ENCODE results near the gene SUMF1.

- TF ChIP-seq, protein P1, sequence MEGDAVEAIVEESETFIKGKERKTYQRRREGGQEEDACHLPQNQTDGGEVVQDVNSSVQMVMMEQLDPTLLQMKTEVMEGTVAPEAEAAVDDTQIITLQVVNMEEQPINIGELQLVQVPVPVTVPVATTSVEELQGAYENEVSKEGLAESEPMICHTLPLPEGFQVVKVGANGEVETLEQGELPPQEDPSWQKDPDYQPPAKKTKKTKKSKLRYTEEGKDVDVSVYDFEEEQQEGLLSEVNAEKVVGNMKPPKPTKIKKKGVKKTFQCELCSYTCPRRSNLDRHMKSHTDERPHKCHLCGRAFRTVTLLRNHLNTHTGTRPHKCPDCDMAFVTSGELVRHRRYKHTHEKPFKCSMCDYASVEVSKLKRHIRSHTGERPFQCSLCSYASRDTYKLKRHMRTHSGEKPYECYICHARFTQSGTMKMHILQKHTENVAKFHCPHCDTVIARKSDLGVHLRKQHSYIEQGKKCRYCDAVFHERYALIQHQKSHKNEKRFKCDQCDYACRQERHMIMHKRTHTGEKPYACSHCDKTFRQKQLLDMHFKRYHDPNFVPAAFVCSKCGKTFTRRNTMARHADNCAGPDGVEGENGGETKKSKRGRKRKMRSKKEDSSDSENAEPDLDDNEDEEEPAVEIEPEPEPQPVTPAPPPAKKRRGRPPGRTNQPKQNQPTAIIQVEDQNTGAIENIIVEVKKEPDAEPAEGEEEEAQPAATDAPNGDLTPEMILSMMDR (conservative IDR thresholded peaks at IDR 0.05; ENCODE audit: low read depth, low read length), result no peak
- TF ChIP-seq POLR2A (IDR thresholded peaks at IDR 0.05; ENCODE audit: low read depth, low read length), result no peak
These were observed 127.0 kb downstream of the SUMF1 start for GRCh38 chr3:4340077-4340410.
